ENCODE measurements around the gene CMC1. TPM values are rescaled to one million over a fixed set of nuclear protein-coding genes. Genes with fewer than 3 reads are reported as not detected.

Gene CMC1
- total and polyA plus RNA-seq, 4 donors: 17.6 to 35.6 (median 26.9) TPM

- H3K27ac ChIP-seq (ENCODE audit: low read depth in 1 of 2, low read length in 1 of 2): no peak overlapping the region
- H3K27me3 ChIP-seq (ENCODE audit: control insufficient read depth in 3 of 3, insufficient read depth in 3 of 3, low read length in 2 of 3): no peaks in the 10 kb centered on the region
- no peaks in the 10 kb centered on the region for H3K9me3 ChIP-seq (ENCODE audit: control insufficient read depth in 4 of 4, insufficient read depth in 3 of 4, low read length in 3 of 4)
- TF ChIP-seq CTCF (IDR thresholded peaks at IDR 0.05; ENCODE audit: control extremely low read depth, extremely low read depth): no peak
- no peak overlapping the region for H3K4me3 ChIP-seq
- no peak for ATAC-seq (ENCODE audit: insufficient read depth, low FRiP score)
- H3K36me3 ChIP-seq (ENCODE audit: control insufficient read depth in 4 of 4, insufficient read depth in 4 of 4, low read length in 4 of 4): no peaks in the 10 kb centered on the region
- no peak for DNase-seq
- no peak overlapping the region for H3K9ac ChIP-seq (ENCODE audit: insufficient read depth in 1 of 2, low read length in 2 of 2)
- H3K4me1 ChIP-seq (ENCODE audit: control insufficient read depth in 5 of 5, insufficient read depth in 5 of 5, low read length in 5 of 5): no peaks in the 10 kb centered on the region
Measured at GRCh38 chr3:28234454-28234853, 7.0 kb upstream of the CMC1 start.

GRCh38 chr3:28239108-28239507 lies 2.3 kb upstream of the CMC1 start:
- no peak overlapping the region for H3K9ac ChIP-seq (ENCODE audit: insufficient read depth in 1 of 2, low read length in 2 of 2)
- no peak overlapping the region for H3K4me3 ChIP-seq
- WGBS, 2 donors: 51 to 89% methylated on average over 3 of the region's 3 CpGs
- ATAC-seq (ENCODE audit: insufficient read depth, low FRiP score) (no peak), DNase-seq (no peak)
- no peaks in the 10 kb centered on the region for H3K9me3 ChIP-seq (ENCODE audit: control insufficient read depth in 4 of 4, insufficient read depth in 3 of 4, low read length in 3 of 4)
- no peak overlapping the region for H3K27ac ChIP-seq (ENCODE audit: low read depth in 1 of 2, low read length in 1 of 2)
- no peaks in the 10 kb centered on the region for H3K27me3 ChIP-seq (ENCODE audit: control insufficient read depth in 3 of 3, insufficient read depth in 3 of 3, low read length in 2 of 3)
- no peak for TF ChIP-seq CTCF (IDR thresholded peaks at IDR 0.05; ENCODE audit: control extremely low read depth, extremely low read depth)
- H3K4me1 ChIP-seq (ENCODE audit: control insufficient read depth in 5 of 5, insufficient read depth in 5 of 5, low read length in 5 of 5): peaks cover 0 to 10% (median 5%) of the 10 kb centered on the region in 5 donors
- no peaks in the 10 kb centered on the region for H3K36me3 ChIP-seq (ENCODE audit: control insufficient read depth in 4 of 4, insufficient read depth in 4 of 4, low read length in 4 of 4)

- no peaks in the 10 kb centered on the region for H3K36me3 ChIP-seq (ENCODE audit: control insufficient read depth in 4 of 4, insufficient read depth in 4 of 4, low read length in 4 of 4)
- H3K4me3 ChIP-seq: no peak overlapping the region
- peak overlapping the region in 1 of 2 donors; percentile 78 for H3K9ac ChIP-seq (ENCODE audit: insufficient read depth in 1 of 2, low read length in 2 of 2)
- no peaks in the 10 kb centered on the region for H3K27me3 ChIP-seq (ENCODE audit: control insufficient read depth in 3 of 3, insufficient read depth in 3 of 3, low read length in 2 of 3)
- WGBS, 2 donors: 64 to 71% methylated on average over 7 of the region's 7 CpGs
- no peak for TF ChIP-seq CTCF (IDR thresholded peaks at IDR 0.05; ENCODE audit: control extremely low read depth, extremely low read depth)
- DNase-seq (no peak), ATAC-seq (ENCODE audit: insufficient read depth, low FRiP score) (no peak)
- peaks cover 0 to 10% (median 5%) of the 10 kb centered on the region in 5 donors for H3K4me1 ChIP-seq (ENCODE audit: control insufficient read depth in 5 of 5, insufficient read depth in 5 of 5, low read length in 5 of 5)
- H3K27ac ChIP-seq (ENCODE audit: low read depth in 1 of 2, low read length in 1 of 2): no peak overlapping the region
- H3K9me3 ChIP-seq (ENCODE audit: control insufficient read depth in 4 of 4, insufficient read depth in 3 of 4, low read length in 3 of 4): no peaks in the 10 kb centered on the region
Measured at GRCh38 chr3:28240441-28240840, 978 bp upstream of the CMC1 start.

GRCh38 chr3:28242519-28242918 lies 1.1 kb downstream of the CMC1 start:
- Histone ChIP-seq H3K27me3 (ENCODE audit: control insufficient read depth in 3 of 3, insufficient read depth in 3 of 3, low read length in 2 of 3) (no peaks in the 10 kb centered on the region), H3K4me1 (ENCODE audit: control insufficient read depth in 5 of 5, insufficient read depth in 5 of 5, low read length in 5 of 5) (peaks cover 0 to 11% (median 9%) of the 10 kb centered on the region in 5 donors), H3K9ac (ENCODE audit: insufficient read depth in 1 of 2, low read length in 2 of 2) (no peak overlapping the region), H3K9me3 (ENCODE audit: control insufficient read depth in 4 of 4, insufficient read depth in 3 of 4, low read length in 3 of 4) (no peaks in the 10 kb centered on the region), H3K4me3 (no peak overlapping the region), H3K36me3 (ENCODE audit: control insufficient read depth in 4 of 4, insufficient read depth in 4 of 4, low read length in 4 of 4) (no peaks in the 10 kb centered on the region), H3K27ac (ENCODE audit: low read depth in 1 of 2, low read length in 1 of 2) (no peak overlapping the region)
- DNase-seq: no peak
- ATAC-seq (ENCODE audit: insufficient read depth, low FRiP score): no peak
- no peak for TF ChIP-seq CTCF (IDR thresholded peaks at IDR 0.05; ENCODE audit: control extremely low read depth, extremely low read depth)
- 97 to 98% methylated on average over 3 of the region's 3 CpGs for WGBS, 2 donors

All from lung (tissue), 12 donors.